Peyer's patch (tissue), 4 donors: ENCODE measurements around the gene PCDHGA11.

Experiments
- CTCF ChIP-seq, 6 experiments: fragments of 450-650 bp in 4 of 6; fragments of 200-600 bp in 2 of 6; sonication (generic) in 1 of 6; IDR thresholded peaks; one replicate each; pipeline ENCODE4 v1.5.1; 2017 to 2019; ENCODE audit warnings: antibody characterized with exemption in 6 of 6, mild to moderate bottlenecking in 3 of 6, moderate library complexity in 1 of 6
- POLR2A ChIP-seq, 2 donors: fragments of 450-650 bp; IDR thresholded peaks; one replicate each; pipeline ENCODE4 v1.5.1; 2017; ENCODE audit warnings: antibody characterized with exemption in 2 of 2, mild to moderate bottlenecking in 2 of 2, moderate library complexity in 2 of 2

GRCh38 chr5:141399555-141400258, 21.1 kb upstream of the PCDHGA11 start:
- no peak for TF ChIP-seq CTCF (IDR thresholded peaks at IDR 0.05)
- no peak for TF ChIP-seq POLR2A (IDR thresholded peaks at IDR 0.05)
